ENCODE results near the gene INS.
"Not testable (repeated sequence)": the region's sequence is repeated elsewhere in the genome, so short reads cannot be mapped to it uniquely, and the experiment has no call there.

INS gene

GRCh38 chr11:2180789-2181370 lies 19.9 kb upstream of the INS start:
- no peak for DNase-seq (ENCODE audit: low read depth)

- DNase-seq (ENCODE audit: low read depth): no peak
Observed at GRCh38 chr11:2180347-2180746, 19.3 kb upstream of the INS start.

GRCh38 chr11:2179516-2179915 lies 18.5 kb upstream of the INS start:
- no peak for DNase-seq (ENCODE audit: low read depth)

- no peak for DNase-seq (ENCODE audit: low read depth)
Observed at GRCh38 chr11:2178906-2179494, 18.0 kb upstream of the INS start.

GRCh38 chr11:2178055-2178773 lies 17.2 kb upstream of the INS start:
- DNase-seq (ENCODE audit: low read depth): not testable (repeated sequence)

- no peak for DNase-seq (ENCODE audit: low read depth)
Observed at GRCh38 chr11:2177076-2177475, 16.1 kb upstream of the INS start.

GRCh38 chr11:2176389-2176900 lies 15.4 kb upstream of the INS start:
- DNase-seq (ENCODE audit: low read depth): no peak

- no peak for DNase-seq (ENCODE audit: low read depth)
Observed at GRCh38 chr11:2175659-2176058, 14.7 kb upstream of the INS start.

GRCh38 chr11:2174361-2174760 lies 13.4 kb upstream of the INS start:
- DNase-seq (ENCODE audit: low read depth): no peak

GRCh38 chr11:2173761-2174160 lies 12.8 kb upstream of the INS start:
- DNase-seq (ENCODE audit: low read depth): no peak

GRCh38 chr11:2173150-2173693 lies 12.2 kb upstream of the INS start:
- DNase-seq (ENCODE audit: low read depth): no peak

- DNase-seq (ENCODE audit: low read depth): no peak
Observed at GRCh38 chr11:2172676-2173075, 11.7 kb upstream of the INS start.

- no peak for DNase-seq (ENCODE audit: low read depth)
Observed at GRCh38 chr11:2171591-2172003, 10.6 kb upstream of the INS start, which contains the start of gene TH. Gene TH, minus strand, starts transcription at chr11:2171815. Its CDS starts 29 bp downstream, at chr11:2171786.

- no peak for DNase-seq (ENCODE audit: low read depth)
Observed at GRCh38 chr11:2169626-2170570, 8.9 kb upstream of the INS start.

GRCh38 chr11:2169005-2169378 lies 8.0 kb upstream of the INS start:
- DNase-seq (ENCODE audit: low read depth): no peak

- no peak for DNase-seq (ENCODE audit: low read depth)
Observed at GRCh38 chr11:2168286-2169004, 7.4 kb upstream of the INS start.

- no peak for DNase-seq (ENCODE audit: low read depth)
Observed at GRCh38 chr11:2167141-2168045, 6.4 kb upstream of the INS start.

- DNase-seq (ENCODE audit: low read depth): no peak
Observed at GRCh38 chr11:2166091-2166851, 5.3 kb upstream of the INS start.

- DNase-seq (ENCODE audit: low read depth): no peak
Observed at GRCh38 chr11:2165571-2165970, 4.6 kb upstream of the INS start.

All from GM04504 (cell line).